Psoas muscle (tissue), 8 donors: ENCODE results near the gene CTH. TPM values are rescaled to one million over a fixed set of nuclear protein-coding genes. Genes with fewer than 3 reads are reported as not detected.
"Not testable (repeated sequence)": the region's sequence is repeated elsewhere in the genome, so short reads cannot be mapped to it uniquely, and the experiment has no call there.

Source experiments
- ATAC-seq, 4 donors: fragments of 200-7000 bp; cut with Tn5 transposase; one replicate each; pipeline ENCODE4 v1.9.1; 2020; ENCODE audit warnings: moderate library complexity in 3 of 4, mild to moderate bottlenecking in 2 of 4
- DNase-seq, 2 donors: peaks; one replicate each; pipeline ENCODE4 v3.0.0-alpha.2; 2020
- H3K27ac ChIP-seq: fragments of 200-600 bp; one replicate; pipeline ENCODE4 v1.8.0; 2022
- H3K27me3 ChIP-seq, 3 donors: fragments of 200-600 bp in 1 of 3; one replicate each; pipeline versions ENCODE4 v1.6.1 to v1.8.0; 2013 to 2022; ENCODE audit warnings: low read length in 2 of 3, mild to moderate bottlenecking in 2 of 3, moderate library complexity in 1 of 3; ENCODE audit not compliant: insufficient read depth in 3 of 3
- H3K36me3 ChIP-seq, 2 donors: fragments of 200-600 bp in 1 of 2; one replicate each; pipeline versions ENCODE4 v1.6.1 to v1.8.0; 2013 to 2022; ENCODE audit warnings: low read depth in 1 of 2, mild to moderate bottlenecking in 1 of 2, moderate library complexity in 1 of 2; ENCODE audit not compliant: insufficient read depth in 1 of 2
- H3K4me1 ChIP-seq: fragments of 200-600 bp; one replicate; pipeline ENCODE4 v1.8.0; 2022
- H3K4me3 ChIP-seq: fragments of 200-600 bp; one replicate; pipeline ENCODE4 v1.8.0; 2022; ENCODE audit warnings: mild to moderate bottlenecking
- H3K9me3 ChIP-seq: fragments of 200-600 bp; one replicate; pipeline ENCODE4 v1.8.0; 2022
- CTCF ChIP-seq: fragments of 200-600 bp; IDR thresholded peaks from one replicate; pipeline ENCODE4 v1.8.0; 2022; ENCODE audit warnings: antibody characterized with exemption
- WGBS, 3 donors: extraction: QIAGEN DNeasy Blood & Tissue Kit; methylation state at CpG; one replicate each; pipeline versions ENCODE4 v1.1.6 to v1.1.7; 2013; 5-methylcytosine and 5-hydroxymethylcytosine counted together
- intact Hi-C, 2 donors: fragments of 100-400 bp; cut with DNase I; formaldehyde crosslinking; loops; one replicate each; pipeline versions ENCODE4 v1.11.0 to v1.14.2; 2022
- polyA plus RNA-seq, 3 donors: library from polyadenylated mRNA; stranded (reverse); fragments of 200-250 nt; gene quantifications; one replicate each; pipeline ENCODE4 v1.2.3, GENCODE V29; 2013
- total RNA-seq, 4 donors: library from RNA; stranded (reverse); fragmentation: NEBNext Ultra II Directional in 2 of 4; extraction: Animal tissue kit (Norgen Biotek cat#: 25700) in 2 of 4; gene quantifications; one replicate each; pipeline versions ENCODE4 v1.2.1 to v1.2.4, GENCODE V29; 2021 to 2023
- donor health status: healthy with polysubstance abuse.
- donor health status: DM: no; HTN: no; CAD: no; lungs with moderate emphysema.
- donor health status: Bipolar disorder and iron deficiency.
- donor health status: healthy.
- donor health status: DM: yes; HTN: yes; CAD: no.
- donor health status: DM: no; HTN: no; CAD: no.
- donor health status: DM: no; HTN: no; CAD: no.
- donor health status: DM: yes; HTN: yes; CAD: no.

Gene CTH
- total and polyA plus RNA-seq, 7 donors: 0.55 to 2.9 (median 1.5) TPM

- no peak overlapping the region for H3K4me3 ChIP-seq
Measured at GRCh38 chr1:70458131-70458530, 47.1 kb downstream of the CTH start.

GRCh38 chr1:70459496-70460225 is 48.6 kb downstream of the CTH start:
- no peaks in the 10 kb centered on the region for H3K36me3 ChIP-seq
- H3K27ac ChIP-seq: no peak overlapping the region
- no peaks in the 10 kb centered on the region for H3K4me1 ChIP-seq
- intact Hi-C loops: no loop called here
- H3K27me3 ChIP-seq: no peaks in the 10 kb centered on the region
- no peak for TF ChIP-seq CTCF
- ATAC-seq (no peak), DNase-seq (no peak)
- H3K9me3 ChIP-seq: no peaks in the 10 kb centered on the region
- 83 to 90% (median 85%) methylated on average over 4 of the region's 4 CpGs for WGBS, 3 donors
- no peak overlapping the region for H3K4me3 ChIP-seq

More at GRCh38 chr1:70458131-70458530, 47.1 kb downstream of the CTH start:
- no peaks in the 10 kb centered on the region for H3K27me3 ChIP-seq
- DNase-seq (no peak), ATAC-seq (no peak)
- no peaks in the 10 kb centered on the region for H3K36me3 ChIP-seq
- no peak overlapping the region for H3K27ac ChIP-seq
- no peak for TF ChIP-seq CTCF
- intact Hi-C loops: no loop called here
- no peaks in the 10 kb centered on the region for H3K4me1 ChIP-seq
- no peaks in the 10 kb centered on the region for H3K9me3 ChIP-seq

- 63 to 72% (median 65%) methylated on average over 8 of the region's 8 CpGs for WGBS, 3 donors
- H3K9me3 ChIP-seq, H3K27ac ChIP-seq, H3K4me3 ChIP-seq, ATAC-seq, intact Hi-C loops, DNase-seq, H3K4me1 ChIP-seq, H3K27me3 ChIP-seq, H3K36me3 ChIP-seq: not testable (repeated sequence)
Measured at GRCh38 chr1:70460740-70461713, 50.0 kb downstream of the CTH start.

GRCh38 chr1:70462611-70463010 is 51.5 kb downstream of the CTH start:
- WGBS, 3 donors: 42 to 79% (median 54%) methylated on average over 1 of the region's 1 CpG
- ATAC-seq (no peak), DNase-seq (no peak)
- Histone ChIP-seq H3K9me3 (no peaks in the 10 kb centered on the region), H3K27ac (no peak overlapping the region), H3K36me3 (no peaks in the 10 kb centered on the region), H3K4me1 (no peaks in the 10 kb centered on the region), H3K27me3 (no peaks in the 10 kb centered on the region), H3K4me3 (no peak overlapping the region)
- no peak for TF ChIP-seq CTCF
- intact Hi-C loops: no loop called here

GRCh38 chr1:70465911-70466310 is 54.8 kb downstream of the CTH start:
- TF ChIP-seq CTCF: no peak
- Histone ChIP-seq H3K4me1 (no peaks in the 10 kb centered on the region), H3K36me3 (no peaks in the 10 kb centered on the region), H3K27me3 (no peaks in the 10 kb centered on the region), H3K9me3 (no peaks in the 10 kb centered on the region), H3K27ac (no peak overlapping the region), H3K4me3 (no peak overlapping the region)
- intact Hi-C loops: no loop called here
- no peak for ATAC-seq
- DNase-seq: no peak
